OCI-LY7 (cell line): Measurements from ENCODE around the gene AKAP7. TPM values are rescaled to one million over a fixed set of nuclear protein-coding genes. Genes with fewer than 3 reads are reported as not detected.
A peak's percentile ranks its signal among the peaks of the same experiment; 100 is the strongest.

Experiments
- BruUV-seq: library from RNA; stranded (reverse); fragments of 400-500 nt; replicated peaks from 2 replicates; lab custom pipeline; 2021; lab: Mats Ljungman, UMichigan
- CTCF ChIA-PET: fragments of 300-600 bp; sonication (Branson Sonifier 250); formaldehyde crosslinking; loops from one replicate; lab custom pipeline; 2022; ENCODE audit warnings: antibody characterized with exemption; ENCODE audit not compliant: unreplicated experiment; lab: Charles Lee
- POLR2A ChIA-PET: fragments of 300-600 bp; sonication (Branson Sonifier 250); formaldehyde crosslinking; loops from one replicate; lab custom pipeline; 2022; ENCODE audit warnings: antibody characterized with exemption; lab: Charles Lee
- DNase-seq: peaks from one replicate; pipeline ENCODE4 v3.0.0-alpha.2; 2015; ENCODE audit warnings: low spot score
- H2AFZ ChIP-seq: fragments of 200-600 bp; sonication (generic), shearing (Covaris generic); 2 replicates; pipeline ENCODE4 v1.6.1; 2014; ENCODE audit warnings: mild to moderate bottlenecking, antibody characterized with exemption, low read length, moderate library complexity
- H3K27ac ChIP-seq: fragments of 200-600 bp; sonication (generic); 2 replicates; pipeline ENCODE4 v1.5.1; 2014; ENCODE audit warnings: mixed run types, low read depth, mild to moderate bottlenecking, moderate library complexity, low read length, inconsistent platforms; ENCODE audit not compliant: poor library complexity, severe bottlenecking
- H3K36me3 ChIP-seq: fragments of 200-600 bp; sonication (generic); 2 replicates; pipeline ENCODE4 v1.6.1; 2014; ENCODE audit warnings: mild to moderate bottlenecking, antibody characterized with exemption, low read length, moderate library complexity, mixed read lengths; ENCODE audit not compliant: insufficient read depth
- H3K4me1 ChIP-seq: fragments of 200-600 bp; sonication (generic); 2 replicates; pipeline ENCODE4 v1.5.1; 2014; ENCODE audit warnings: mild to moderate bottlenecking, low read length; ENCODE audit not compliant: insufficient read depth, poor library complexity, severe bottlenecking
- H3K4me2 ChIP-seq: fragments of 200-600 bp; sonication (generic); 2 replicates; pipeline ENCODE4 v1.6.1; 2014; ENCODE audit warnings: mild to moderate bottlenecking, low read length
- H3K4me3 ChIP-seq: fragments of 200-600 bp; sonication (generic); 2 replicates; pipeline ENCODE4 v1.5.1; 2014; ENCODE audit warnings: mild to moderate bottlenecking, low read depth, low read length; ENCODE audit not compliant: poor library complexity, severe bottlenecking
- H3K79me2 ChIP-seq: fragments of 200-600 bp; sonication (generic); 2 replicates; pipeline ENCODE4 v1.6.1; 2016; ENCODE audit warnings: low read depth, mild to moderate bottlenecking, low read length, moderate library complexity, mixed read lengths; ENCODE audit not compliant: insufficient read depth
- H3K9me2 ChIP-seq: fragments of 200-600 bp; sonication (generic); 2 replicates; pipeline ENCODE4 v1.6.1; 2016; ENCODE audit warnings: mild to moderate bottlenecking, low read length, mixed read lengths; ENCODE audit not compliant: insufficient read depth
- H3K9me3 ChIP-seq: fragments of 200-600 bp; sonication (generic); 2 replicates; pipeline ENCODE4 v1.6.1; 2014; ENCODE audit warnings: mild to moderate bottlenecking, mixed run types, low read length, mixed read lengths
- H4K20me1 ChIP-seq: fragments of 200-600 bp; sonication (generic); 2 replicates; pipeline ENCODE4 v1.6.1; 2014; ENCODE audit warnings: mild to moderate bottlenecking, antibody characterized with exemption, low read length, moderate library complexity, mixed read lengths; ENCODE audit not compliant: insufficient read depth
- CTCF ChIP-seq: fragments of 200-600 bp; sonication (generic); conservative IDR thresholded peaks from 2 replicates; pipeline ENCODE4 v1.5.1; 2014; ENCODE audit warnings: mild to moderate bottlenecking, antibody characterized with exemption, low read length, moderate library complexity, mixed read lengths
- EZH2phosphoT487 ChIP-seq: fragments of 200-600 bp; sonication (generic); IDR thresholded peaks from 2 replicates; pipeline ENCODE4 v1.6.1; 2018; ENCODE audit warnings: low read depth, borderline replicate concordance, mild to moderate bottlenecking, mixed run types, antibody characterized with exemption, low read length, moderate library complexity, mixed read lengths
- intact Hi-C: fragments of 100-400 bp; cut with micrococcal nuclease; formaldehyde crosslinking; loops from one replicate; pipeline ENCODE4 v1.10.0; 2022; ENCODE audit not compliant: unreplicated experiment
- total RNA-seq, 2 experiments: library from RNA; depleted of rRNA in 1 of 2; stranded (reverse); fragments of >200 nt in 1 of 2; shearing (Covaris generic) in 1 of 2; gene quantifications; 2 replicates each; pipeline ENCODE4 v1.2.3, GENCODE V29; 2014 to 2022

Gene AKAP7
- total RNA-seq, 2 experiments from 2014 or later, result 5.6 to 6.9 TPM

- no peak for TF ChIP-seq CTCF
- no peak for TF ChIP-seq EZH2phosphoT487
- no peaks in the 10 kb centered on the region for H3K9me3 ChIP-seq
- no peaks in the 10 kb centered on the region for H3K79me2 ChIP-seq
- no peaks in the 10 kb centered on the region for H3K9me2 ChIP-seq
- intact Hi-C loops, result no loop called here
- no peak for DNase-seq
- H3K4me3 ChIP-seq, result no peak overlapping the region
- no TSS peak for BruUV-seq
- CTCF ChIA-PET, result no interaction called here
- H3K4me1 ChIP-seq, result peaks cover under 1% of the 10 kb centered on the region
- no peaks in the 10 kb centered on the region for H4K20me1 ChIP-seq
- POLR2A ChIA-PET, result interaction anchor here (0.8 kb wide), 1 partner anchor 43 kb away, joined by 3 read pairs; no protein-coding TSS in a partner anchor
- H3K27ac ChIP-seq, result no peak overlapping the region
- no peak overlapping the region for H3K4me2 ChIP-seq
- H2AFZ ChIP-seq, result no peak overlapping the region
- H3K36me3 ChIP-seq, result no peaks in the 10 kb centered on the region
Measured at GRCh38 chr6:131177996-131178395, 42.7 kb downstream of the AKAP7 start.

GRCh38 chr6:131182991-131183425 is 47.7 kb downstream of the AKAP7 start:
- peaks cover 6% of the 10 kb centered on the region for H3K4me1 ChIP-seq
- peak overlapping the region; percentile 83 for H2AFZ ChIP-seq
- peak overlapping the region; percentile 51 for H3K4me2 ChIP-seq
- no peaks in the 10 kb centered on the region for H3K9me3 ChIP-seq
- CTCF ChIA-PET, result interaction anchor here (0.8 kb wide), 1 partner anchor 351 kb away, joined by 3 read pairs; no protein-coding TSS in a partner anchor
- no peaks in the 10 kb centered on the region for H3K9me2 ChIP-seq
- POLR2A ChIA-PET, result interaction anchor here (0.7 to 3.2 kb wide), 5 partner anchors 16 to 343 kb away, joined by 3 to 9 read pairs (median 4); no protein-coding TSS in a partner anchor
- TF ChIP-seq CTCF, result peak; percentile 94
- no peak for TF ChIP-seq EZH2phosphoT487
- H3K79me2 ChIP-seq, result no peaks in the 10 kb centered on the region
- BruUV-seq, result no TSS peak
- H4K20me1 ChIP-seq, result no peaks in the 10 kb centered on the region
- intact Hi-C loops, result loop anchor here (1.0 kb wide), 1 partner anchor 351 kb away; no protein-coding TSS in a partner anchor
- H3K27ac ChIP-seq, result no peak overlapping the region
- no peak overlapping the region for H3K4me3 ChIP-seq
- H3K36me3 ChIP-seq, result no peaks in the 10 kb centered on the region
- peak; percentile 82 for DNase-seq
